SK-N-MC (cell line): Measurements from ENCODE around the gene UBE4B.

Source experiments
- DNase-seq: peaks from one replicate; pipeline ENCODE4 v3.0.0-alpha.2; 2011; ENCODE audit warnings: low read depth, low spot score
- H3K27ac ChIP-seq: fragments of 200-600 bp; sonication (generic); 2 replicates; pipeline ENCODE4 v1.5.1; 2016; ENCODE audit warnings: mixed run types
- H3K36me3 ChIP-seq: fragments of 200-600 bp; sonication (generic); 2 replicates; pipeline ENCODE4 v1.6.1; 2017; ENCODE audit warnings: antibody characterized with exemption, low read length, mixed read lengths; ENCODE audit not compliant: insufficient read depth
- H3K4me3 ChIP-seq: fragments of 200-600 bp; sonication (generic); 2 replicates; pipeline ENCODE4 v1.5.1; 2016
- H3K9ac ChIP-seq: fragments of 200-600 bp; sonication (generic); 2 replicates; pipeline ENCODE4 v1.8.0; 2017; ENCODE audit warnings: mixed run types, mixed read lengths; ENCODE audit not compliant: insufficient read length
- H3K9me3 ChIP-seq: fragments of 200-600 bp; sonication (generic); 2 replicates; pipeline ENCODE4 v1.6.1; 2017; ENCODE audit warnings: low read depth, mild to moderate bottlenecking, antibody characterized with exemption, low read length, moderate library complexity, mixed read lengths
- EZH2 ChIP-seq: fragments of 200-600 bp; sonication (generic); IDR thresholded peaks from one replicate; pipeline ENCODE4 v1.6.1; 2017; ENCODE audit warnings: antibody characterized with exemption
- FOXP2 ChIP-seq: optimal IDR thresholded peaks from 2 replicates; pipeline ENCODE3; 2011; ENCODE audit warnings: mild to moderate bottlenecking, moderate library complexity; ENCODE audit not compliant: insufficient read depth; ENCODE audit errors: extremely low read length, control extremely low read depth
- POLR2AphosphoS5 ChIP-seq: IDR thresholded peaks from 2 replicates; pipeline ENCODE4 v1.6.1; 2012; ENCODE audit warnings: mild to moderate bottlenecking, low read depth, low read length, borderline replicate concordance

Gene UBE4B

DNA sequence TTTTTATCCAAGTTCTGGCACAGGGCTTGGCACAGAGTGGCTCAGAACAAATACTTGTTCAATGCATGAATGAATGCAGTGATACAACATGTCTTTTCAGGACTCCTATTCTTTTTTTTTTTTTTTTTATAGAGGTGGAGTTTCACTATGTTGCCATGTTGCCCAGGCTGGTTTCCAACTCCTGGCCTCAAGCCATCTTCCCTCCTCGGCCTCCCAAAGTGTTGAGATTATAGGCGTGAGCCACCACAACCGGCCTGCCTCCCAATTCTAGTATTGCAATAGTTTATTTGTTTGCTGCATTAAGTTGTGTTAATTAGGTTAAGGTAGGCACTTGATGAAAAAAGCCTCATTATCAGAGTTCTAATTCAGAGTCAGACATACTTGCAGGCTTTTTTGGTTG, 17.9 kb downstream of the UBE4B start:
- Histone ChIP-seq H3K9ac (no peak overlapping the region), H3K36me3 (peaks cover 12% of the 10 kb centered on the region; the same call in 1 of the 2 replicates), H3K4me3 (no peak overlapping the region), H3K9me3 (no peaks in the 10 kb centered on the region), H3K27ac (no peak overlapping the region)
- no peak for DNase-seq
- TF ChIP-seq EZH2 (no peak), POLR2AphosphoS5 (no peak), FOXP2 (no peak)

DNA sequence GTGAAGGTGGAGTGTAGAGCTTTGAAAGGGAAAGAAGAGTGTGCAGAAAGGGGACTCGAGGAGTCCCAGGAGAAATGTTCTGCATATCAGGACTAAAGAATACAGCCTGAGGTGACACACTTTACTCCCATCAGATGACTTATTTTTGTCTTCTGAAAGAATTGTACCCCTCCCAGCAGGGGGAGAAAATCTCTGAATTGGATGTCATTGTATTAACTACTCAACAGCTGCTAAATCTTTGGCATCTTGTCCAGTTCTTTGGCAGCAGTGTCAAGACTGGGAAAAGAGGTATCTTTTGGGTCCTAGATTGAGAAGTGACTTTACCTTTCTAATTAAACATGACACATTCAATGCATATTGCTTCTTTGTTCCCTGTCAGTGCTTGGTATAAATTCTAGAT, 18.9 kb downstream of the UBE4B start:
- H3K27ac ChIP-seq: no peak overlapping the region
- DNase-seq: no peak
- H3K36me3 ChIP-seq: peaks cover 12% of the 10 kb centered on the region; the same call in 1 of the 2 replicates
- no peaks in the 10 kb centered on the region for H3K9me3 ChIP-seq
- no peak overlapping the region for H3K4me3 ChIP-seq
- TF ChIP-seq FOXP2: no peak
- no peak for TF ChIP-seq POLR2AphosphoS5
- no peak for TF ChIP-seq EZH2
- H3K9ac ChIP-seq: no peak overlapping the region

- Histone ChIP-seq H3K27ac (no peak overlapping the region), H3K9ac (no peak overlapping the region), H3K36me3 (peaks cover 9% of the 10 kb centered on the region; the same call in 1 of the 2 replicates), H3K9me3 (no peaks in the 10 kb centered on the region), H3K4me3 (no peak overlapping the region)
- no peak for DNase-seq
- TF ChIP-seq POLR2AphosphoS5: no peak
- no peak for TF ChIP-seq FOXP2
- TF ChIP-seq EZH2: no peak
These were observed 19.6 kb downstream of the UBE4B start for GRCh38 chr1:10052347-10052746.

GRCh38 chr1:10054465-10054864, 21.7 kb downstream of the UBE4B start:
- no peak overlapping the region for H3K9ac ChIP-seq
- no peak for TF ChIP-seq POLR2AphosphoS5
- no peak for TF ChIP-seq EZH2
- TF ChIP-seq FOXP2: no peak
- peaks cover 5% of the 10 kb centered on the region; the same call in 1 of the 2 replicates for H3K36me3 ChIP-seq
- H3K27ac ChIP-seq: no peak overlapping the region
- H3K4me3 ChIP-seq: no peak overlapping the region
- no peaks in the 10 kb centered on the region for H3K9me3 ChIP-seq
- DNase-seq: no peak

GRCh38 chr1:10056599-10056987, 23.8 kb downstream of the UBE4B start:
- no peak overlapping the region for H3K4me3 ChIP-seq
- no peak for DNase-seq

DNA sequence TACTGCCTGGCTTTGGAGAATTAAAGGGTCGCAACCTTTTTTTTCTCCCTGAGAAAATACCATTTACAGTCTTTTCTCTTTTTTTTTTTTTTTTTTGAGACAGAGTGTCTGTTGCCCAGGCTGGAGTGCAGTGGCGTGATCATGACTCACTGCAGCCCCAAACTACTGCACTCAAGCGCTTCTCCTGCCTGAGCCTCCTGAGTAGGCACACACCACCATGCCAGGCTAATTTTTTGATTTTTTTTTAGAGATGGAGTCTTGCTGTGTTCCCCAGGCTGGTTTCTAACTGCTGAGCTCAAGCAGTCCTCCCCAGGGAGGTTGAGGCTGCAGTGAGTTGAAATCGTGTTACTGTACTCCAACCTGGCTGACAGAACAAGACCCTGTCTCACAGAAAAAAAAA, 24.6 kb downstream of the UBE4B start:
- no peak overlapping the region for H3K4me3 ChIP-seq
- H3K27ac ChIP-seq: 0 out of 2 replicates have a peak overlapping the region, but pooled peaks have one; percentile 5
- no peaks in the 10 kb centered on the region; the same call in 1 of the 2 replicates for H3K36me3 ChIP-seq
- no peaks in the 10 kb centered on the region for H3K9me3 ChIP-seq
- H3K9ac ChIP-seq: no peak overlapping the region
- no peak for DNase-seq
- TF ChIP-seq EZH2 (no peak), POLR2AphosphoS5 (no peak), FOXP2 (no peak)

More at GRCh38 chr1:10056599-10056987, 23.8 kb downstream of the UBE4B start:
- no peak for TF ChIP-seq EZH2
- no peak for TF ChIP-seq POLR2AphosphoS5
- TF ChIP-seq FOXP2: no peak
- Histone ChIP-seq H3K9me3 (no peaks in the 10 kb centered on the region), H3K9ac (no peak overlapping the region), H3K27ac (peak overlapping the region; percentile 94), H3K36me3 (no peaks in the 10 kb centered on the region; the same call in 1 of the 2 replicates)

- TF ChIP-seq POLR2AphosphoS5: no peak
- TF ChIP-seq FOXP2: no peak
- TF ChIP-seq EZH2: no peak
- no peaks in the 10 kb centered on the region; the same call in 1 of the 2 replicates for H3K36me3 ChIP-seq
- no peak for DNase-seq
- 0 out of 2 replicates have a peak overlapping the region, but pooled peaks have one; percentile 5 for H3K27ac ChIP-seq
- no peaks in the 10 kb centered on the region for H3K9me3 ChIP-seq
- no peak overlapping the region for H3K9ac ChIP-seq
- H3K4me3 ChIP-seq: no peak overlapping the region
These were observed 25.0 kb downstream of the UBE4B start for GRCh38 chr1:10057796-10058195.

DNA sequence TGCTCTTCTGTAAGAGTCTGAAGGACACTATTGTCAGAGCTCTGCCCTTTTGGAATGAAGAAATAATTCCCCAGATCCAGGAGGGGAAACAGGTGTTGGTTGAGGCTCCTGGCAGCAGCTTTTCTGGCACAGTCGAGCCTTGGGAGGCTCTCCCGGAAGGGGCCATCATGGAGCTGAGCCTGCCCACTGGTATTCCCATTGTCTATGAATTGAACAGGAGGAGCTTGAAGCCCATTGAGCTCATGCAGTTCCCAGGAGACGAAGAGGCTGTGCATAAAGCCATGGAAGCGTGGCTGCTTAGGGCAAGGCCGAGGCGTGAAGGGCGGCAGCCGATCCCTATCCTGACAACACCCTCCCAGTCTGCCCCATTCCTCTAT, 26.6 kb downstream of the UBE4B start:
- Histone ChIP-seq H3K27ac (no peak overlapping the region), H3K9ac (no peak overlapping the region), H3K4me3 (no peak overlapping the region), H3K36me3 (no peaks in the 10 kb centered on the region; the same call in 1 of the 2 replicates), H3K9me3 (no peaks in the 10 kb centered on the region)
- TF ChIP-seq FOXP2 (no peak), EZH2 (no peak), POLR2AphosphoS5 (no peak)
- no peak for DNase-seq

- no peak overlapping the region for H3K9ac ChIP-seq
- no peaks in the 10 kb centered on the region; the same call in 1 of the 2 replicates for H3K36me3 ChIP-seq
- H3K27ac ChIP-seq: no peak overlapping the region
- no peak for DNase-seq
- no peak overlapping the region for H3K4me3 ChIP-seq
- TF ChIP-seq EZH2 (no peak), POLR2AphosphoS5 (no peak), FOXP2 (no peak)
- no peaks in the 10 kb centered on the region for H3K9me3 ChIP-seq
These were observed 27.7 kb downstream of the UBE4B start for GRCh38 chr1:10060311-10061100.

DNA sequence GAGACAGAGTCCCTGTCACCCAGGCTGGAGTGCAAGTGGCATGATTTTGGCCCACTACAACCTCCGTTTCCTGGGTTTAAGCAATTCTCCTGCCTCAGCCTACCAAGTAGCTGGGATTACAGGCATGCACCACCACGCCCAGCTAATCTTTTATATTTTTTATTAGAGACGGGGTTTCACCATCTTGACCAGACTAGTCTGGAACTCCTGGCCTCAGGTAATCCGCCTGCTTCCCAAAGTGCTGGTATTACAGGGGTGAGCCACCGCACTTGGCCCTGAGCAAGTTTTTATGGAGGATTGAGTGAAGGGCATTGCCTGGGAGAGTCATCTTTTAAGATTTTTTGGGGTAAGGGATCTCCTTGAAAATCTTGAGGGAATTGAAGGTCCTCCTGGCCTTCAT, 28.5 kb downstream of the UBE4B start:
- Histone ChIP-seq H3K4me3 (no peak overlapping the region), H3K9ac (no peak overlapping the region), H3K27ac (no peak overlapping the region), H3K36me3 (no peaks in the 10 kb centered on the region; the same call in 1 of the 2 replicates), H3K9me3 (no peaks in the 10 kb centered on the region)
- DNase-seq: no peak
- TF ChIP-seq FOXP2 (no peak), POLR2AphosphoS5 (no peak), EZH2 (no peak)
